IPS DF 6.9 (cell line): ENCODE measurements around the gene CDK10.

Source experiments
- DNase-seq: peaks from one replicate; pipeline ENCODE4 v3.0.0-alpha.2; 2013; ENCODE audit warnings: low read depth, low spot score
- H3K27ac ChIP-seq: one replicate; pipeline ENCODE4 v1.5.1; 2013; ENCODE audit warnings: low read length, control low read depth
- H3K27me3 ChIP-seq: 2 replicates; pipeline ENCODE4 v1.6.1; 2013; ENCODE audit warnings: mild to moderate bottlenecking, low read length; ENCODE audit not compliant: control insufficient read depth, insufficient read depth
- H3K36me3 ChIP-seq: 2 replicates; pipeline ENCODE4 v1.6.1; 2013; ENCODE audit warnings: low read length; ENCODE audit not compliant: control insufficient read depth, insufficient read depth
- H3K4me1 ChIP-seq: 2 replicates; pipeline ENCODE4 v1.6.1; 2013; ENCODE audit warnings: low read length; ENCODE audit not compliant: control insufficient read depth, insufficient read depth
- H3K4me3 ChIP-seq: 2 replicates; pipeline ENCODE4 v1.5.1; 2013; ENCODE audit warnings: mild to moderate bottlenecking, low read length
- H3K9me3 ChIP-seq: 2 replicates; pipeline ENCODE4 v1.6.1; 2013; ENCODE audit warnings: low read length, inconsistent platforms; ENCODE audit not compliant: control insufficient read depth, insufficient read depth
- WGBS: extraction: QIAGEN DNeasy Blood & Tissue Kit; methylation state at CpG from one replicate; pipeline ENCODE4 v1.1.7; 2013; ENCODE audit warnings: mixed read lengths, missing lambda C conversion rate; ENCODE audit not compliant: insufficient read length, insufficient coverage; 5-methylcytosine and 5-hydroxymethylcytosine counted together

Gene CDK10, protein sequence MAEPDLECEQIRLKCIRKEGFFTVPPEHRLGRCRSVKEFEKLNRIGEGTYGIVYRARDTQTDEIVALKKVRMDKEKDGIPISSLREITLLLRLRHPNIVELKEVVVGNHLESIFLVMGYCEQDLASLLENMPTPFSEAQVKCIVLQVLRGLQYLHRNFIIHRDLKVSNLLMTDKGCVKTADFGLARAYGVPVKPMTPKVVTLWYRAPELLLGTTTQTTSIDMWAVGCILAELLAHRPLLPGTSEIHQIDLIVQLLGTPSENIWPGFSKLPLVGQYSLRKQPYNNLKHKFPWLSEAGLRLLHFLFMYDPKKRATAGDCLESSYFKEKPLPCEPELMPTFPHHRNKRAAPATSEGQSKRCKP

DNA sequence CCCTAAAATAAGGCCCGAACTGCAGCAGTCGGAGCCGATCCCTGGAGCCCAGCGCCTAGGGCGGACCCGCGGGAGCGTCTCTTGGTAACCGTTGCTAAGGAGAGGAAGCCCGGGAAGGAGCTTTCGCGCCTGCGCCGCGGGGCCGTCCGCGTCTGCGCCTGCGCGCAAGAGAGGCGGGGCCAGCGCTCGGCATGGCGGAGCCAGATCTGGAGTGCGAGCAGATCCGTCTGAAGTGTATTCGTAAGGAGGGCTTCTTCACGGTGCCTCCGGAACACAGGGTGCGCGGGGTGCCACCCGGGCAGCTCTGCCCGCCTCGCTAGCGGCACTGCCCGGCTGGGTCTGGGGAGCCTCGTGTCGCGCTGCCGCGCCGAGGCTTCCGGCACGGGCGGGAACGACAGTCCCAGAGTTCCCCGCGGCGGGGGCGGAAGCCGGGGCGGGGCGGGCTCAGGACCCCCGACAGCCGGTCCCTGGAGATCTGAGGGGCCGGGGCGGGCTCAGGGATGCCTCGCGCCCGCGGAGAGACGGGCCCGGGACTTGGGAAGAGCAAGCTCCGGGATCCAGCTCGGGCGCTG, at the start of gene CDK10:
CDK10 (plus strand) TSS at position 170 of the 572 bp plus-strand sequence; CDS start at position 192, 22 bp downstream.
- no peaks in the 10 kb centered on the region; the same call in 1 of the 2 replicates for H3K9me3 ChIP-seq

GRCh38 chr16:89637379-89637778, 49.1 kb upstream of the CDK10 start:
- Histone ChIP-seq H3K4me1 (peaks cover 2% of the 10 kb centered on the region; the same call in 1 of the 2 replicates), H3K4me3 (no peak overlapping the region), H3K36me3 (no peaks in the 10 kb centered on the region), H3K27ac (no peak overlapping the region), H3K9me3 (no peaks in the 10 kb centered on the region), H3K27me3 (no peaks in the 10 kb centered on the region)
- WGBS: no CpG with 5 or more reads among the region's 10 CpGs
- DNase-seq: no peak

More for the DNA sequence above, at the start of gene CDK10:
- Histone ChIP-seq H3K27me3 (no peaks in the 10 kb centered on the region), H3K4me1 (peaks cover 7% of the 10 kb centered on the region), H3K36me3 (peaks cover 13% of the 10 kb centered on the region), H3K4me3 (peak within 1 kb of the TSS; percentile 85), H3K27ac (no peak within 1 kb of the TSS)
- WGBS: no CpG with 5 or more reads among the region's 67 CpGs
- peak; percentile 81 for DNase-seq

DNA sequence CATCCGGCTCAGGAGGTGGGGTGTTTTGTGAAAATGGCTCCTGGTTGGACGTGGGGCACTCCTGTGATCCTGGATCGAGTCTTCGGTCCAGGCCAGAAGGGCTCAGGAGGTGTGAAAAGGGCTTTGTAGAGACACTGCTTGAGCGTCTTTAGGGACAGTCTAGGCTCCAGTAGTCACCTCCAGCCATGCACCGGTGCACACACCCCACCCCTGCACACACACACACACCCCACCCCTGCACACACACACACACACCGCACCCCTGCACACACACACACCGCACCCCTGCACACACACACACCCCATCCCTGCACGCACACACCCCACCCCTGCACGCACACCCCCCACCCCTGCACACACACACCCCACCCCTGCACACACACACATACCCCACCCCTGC, 48.0 kb upstream of the CDK10 start:
- no peaks in the 10 kb centered on the region for H3K36me3 ChIP-seq
- H3K4me1 ChIP-seq: peaks cover 2% of the 10 kb centered on the region; the same call in 1 of the 2 replicates
- no peak overlapping the region for H3K27ac ChIP-seq
- DNase-seq: no peak
- H3K9me3 ChIP-seq: no peaks in the 10 kb centered on the region
- H3K4me3 ChIP-seq: no peak overlapping the region
- WGBS: no CpG with 5 or more reads among the region's 10 CpGs
- no peaks in the 10 kb centered on the region for H3K27me3 ChIP-seq

- H3K36me3 ChIP-seq: no peaks in the 10 kb centered on the region; the same call in 1 of the 2 replicates
- no peak for DNase-seq
- peaks cover 2% of the 10 kb centered on the region; the same call in 1 of the 2 replicates for H3K4me1 ChIP-seq
- WGBS: no CpG with 5 or more reads among the region's 6 CpGs
- H3K4me3 ChIP-seq: no peak overlapping the region
- no peaks in the 10 kb centered on the region for H3K9me3 ChIP-seq
- H3K27me3 ChIP-seq: no peaks in the 10 kb centered on the region
- no peak overlapping the region for H3K27ac ChIP-seq
Measured at GRCh38 chr16:89639385-89639784, 47.1 kb upstream of the CDK10 start.

GRCh38 chr16:89641458-89642119, 44.9 kb upstream of the CDK10 start:
- no CpG with 5 or more reads among the region's 14 CpGs for WGBS
- H3K4me3 ChIP-seq: no peak overlapping the region

DNA sequence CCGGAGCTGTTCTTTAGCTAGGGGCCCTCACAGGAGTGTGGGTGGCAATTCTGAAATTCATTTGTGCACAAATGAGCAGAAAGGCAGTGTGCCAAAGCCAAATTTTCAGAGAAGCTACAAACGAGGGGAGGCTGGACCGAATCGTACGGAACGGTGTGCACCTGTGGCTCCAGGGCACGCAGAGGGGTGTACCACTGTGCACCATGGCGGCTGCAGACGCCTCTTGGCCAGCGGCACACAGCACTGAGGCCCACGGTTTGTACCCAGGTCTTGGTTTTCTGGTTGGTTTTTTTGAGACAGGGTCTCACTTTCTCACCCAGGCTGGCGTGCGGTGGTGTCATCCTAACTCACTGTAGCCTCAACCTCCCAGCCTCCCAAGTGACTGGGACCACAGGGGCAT, 43.9 kb upstream of the CDK10 start:
- no CpG with 5 or more reads among the region's 13 CpGs for WGBS
- Histone ChIP-seq H3K4me3 (no peak overlapping the region), H3K27me3 (no peaks in the 10 kb centered on the region), H3K9me3 (no peaks in the 10 kb centered on the region), H3K4me1 (no peaks in the 10 kb centered on the region), H3K36me3 (peaks cover 24% of the 10 kb centered on the region), H3K27ac (no peak overlapping the region)
- DNase-seq: no peak

More at GRCh38 chr16:89641458-89642119, 44.9 kb upstream of the CDK10 start:
- no peaks in the 10 kb centered on the region for H3K4me1 ChIP-seq
- no peaks in the 10 kb centered on the region for H3K27me3 ChIP-seq
- no peak overlapping the region for H3K27ac ChIP-seq
- H3K9me3 ChIP-seq: no peaks in the 10 kb centered on the region
- DNase-seq: no peak
- peaks cover 18% of the 10 kb centered on the region for H3K36me3 ChIP-seq

GRCh38 chr16:89643769-89644300, 42.7 kb upstream of the CDK10 start:
- Histone ChIP-seq H3K36me3 (peaks cover 24% of the 10 kb centered on the region), H3K4me3 (no peak overlapping the region), H3K27me3 (no peaks in the 10 kb centered on the region), H3K27ac (no peak overlapping the region), H3K4me1 (no peaks in the 10 kb centered on the region), H3K9me3 (no peaks in the 10 kb centered on the region)
- no peak for DNase-seq
- no CpG with 5 or more reads among the region's 14 CpGs for WGBS

- WGBS: no CpG with 5 or more reads among the region's 11 CpGs
- H3K27ac ChIP-seq: no peak overlapping the region
- H3K9me3 ChIP-seq: no peaks in the 10 kb centered on the region
- H3K4me1 ChIP-seq: no peaks in the 10 kb centered on the region
- H3K27me3 ChIP-seq: no peaks in the 10 kb centered on the region
- DNase-seq: no peak
- H3K4me3 ChIP-seq: no peak overlapping the region; the same call in 1 of the 2 replicates
- peaks cover 26% of the 10 kb centered on the region for H3K36me3 ChIP-seq
Measured at GRCh38 chr16:89645122-89645521, 41.4 kb upstream of the CDK10 start.

DNA sequence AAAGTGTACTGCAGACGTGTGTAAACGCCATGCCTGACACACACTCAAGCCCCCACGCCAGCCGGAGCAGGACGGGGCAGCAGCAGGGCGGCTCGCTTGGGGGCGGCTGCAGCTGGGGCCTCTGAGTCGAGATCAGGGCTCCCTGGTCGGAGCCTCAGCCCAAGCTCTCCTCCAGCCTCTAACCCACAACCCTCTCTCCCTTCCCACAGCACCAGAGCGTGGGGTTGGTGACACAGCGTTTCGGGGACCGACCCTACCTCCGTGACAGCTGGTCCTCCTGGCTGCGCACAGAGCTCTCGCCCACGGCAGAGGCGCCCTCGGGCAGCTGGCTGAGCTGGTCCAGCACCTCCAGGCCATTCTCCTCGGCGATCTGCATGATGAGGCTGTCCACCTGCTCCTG, 40.2 kb upstream of the CDK10 start:
- H3K9me3 ChIP-seq: no peaks in the 10 kb centered on the region
- H3K4me3 ChIP-seq: peak overlapping the region; percentile 8; the same call in 1 of the 2 replicates
- no peaks in the 10 kb centered on the region for H3K4me1 ChIP-seq
- no peak overlapping the region for H3K27ac ChIP-seq
- WGBS: no CpG with 5 or more reads among the region's 22 CpGs
- DNase-seq: no peak
- peaks cover 29% of the 10 kb centered on the region for H3K36me3 ChIP-seq
- H3K27me3 ChIP-seq: no peaks in the 10 kb centered on the region

DNA sequence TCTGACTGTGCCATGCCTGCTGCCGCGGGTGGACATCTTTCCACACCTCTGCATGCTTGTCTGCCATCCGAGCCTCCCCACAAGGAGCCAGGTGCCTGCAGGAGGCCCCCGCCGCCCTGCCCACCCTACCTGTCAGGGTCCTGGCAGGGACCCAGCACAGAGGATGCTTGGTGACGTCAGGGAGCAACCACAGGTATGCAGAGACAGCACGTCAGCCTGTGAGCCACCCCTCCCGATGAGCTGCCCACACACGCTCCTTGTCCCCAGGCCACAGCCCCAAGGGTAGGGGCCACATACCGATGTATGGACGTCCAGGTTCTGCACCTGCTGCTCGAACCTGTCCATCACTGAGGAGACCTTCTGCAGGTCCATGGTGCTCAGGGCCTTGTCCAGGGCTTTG, 39.6 kb upstream of the CDK10 start:
- H3K27ac ChIP-seq: no peak overlapping the region
- no peaks in the 10 kb centered on the region for H3K4me1 ChIP-seq
- no CpG with 5 or more reads among the region's 12 CpGs for WGBS
- no peak overlapping the region for H3K4me3 ChIP-seq
- no peak for DNase-seq
- H3K27me3 ChIP-seq: no peaks in the 10 kb centered on the region
- H3K36me3 ChIP-seq: peaks cover 33% of the 10 kb centered on the region
- H3K9me3 ChIP-seq: no peaks in the 10 kb centered on the region
